HG03575 (cell line): ENCODE results near the gene AP1B1.

Experiments used
- ATAC-seq: cut with Tn5 transposase; IDR thresholded peaks from one replicate; pipeline ENCODE4 v1.9.1; 2021; ENCODE audit not compliant: unreplicated experiment, insufficient number of reproducible peaks, low FRiP score; ENCODE audit errors: extremely low read depth

AP1B1 gene

GRCh38 chr22:29308148-29308790, 80.1 kb downstream of the AP1B1 start:
- ATAC-seq = no peak

- ATAC-seq = no peak
Measured at GRCh38 chr22:29307596-29308147, 80.7 kb downstream of the AP1B1 start.

- ATAC-seq = no peak
Measured at GRCh38 chr22:29306835-29307595, 81.4 kb downstream of the AP1B1 start.

- ATAC-seq = no peak
Measured at GRCh38 chr22:29306175-29306834, 82.1 kb downstream of the AP1B1 start, which contains the start of gene GAS2L1. Gene GAS2L1, plus strand, starts transcription at chr22:29306650. Its CDS starts 1,456 bp downstream, at chr22:29308106.

GRCh38 chr22:29305836-29306174, 82.6 kb downstream of the AP1B1 start:
- no peak for ATAC-seq

- no peak for ATAC-seq
Measured at GRCh38 chr22:29302681-29303465, 85.5 kb downstream of the AP1B1 start.

- no peak for ATAC-seq
Measured at GRCh38 chr22:29302402-29302680, 86.0 kb downstream of the AP1B1 start.

- ATAC-seq = no peak
Measured at GRCh38 chr22:29301716-29302401, 86.5 kb downstream of the AP1B1 start.

- ATAC-seq = no peak
Measured at GRCh38 chr22:29300807-29301601, 87.4 kb downstream of the AP1B1 start.

GRCh38 chr22:29300467-29300806, 87.9 kb downstream of the AP1B1 start:
- ATAC-seq = no peak

GRCh38 chr22:29299136-29299900, 89.1 kb downstream of the AP1B1 start:
- ATAC-seq = no peak

GRCh38 chr22:29298641-29299040, 89.7 kb downstream of the AP1B1 start:
- no peak for ATAC-seq

- no peak for ATAC-seq
Measured at GRCh38 chr22:29292379-29292778, 96.0 kb downstream of the AP1B1 start.

- no peak for ATAC-seq
Measured at GRCh38 chr22:29291215-29291614, 97.2 kb downstream of the AP1B1 start.

- ATAC-seq = no peak
Measured at GRCh38 chr22:29290061-29290460, 98.3 kb downstream of the AP1B1 start.

- ATAC-seq = no peak
Measured at GRCh38 chr22:29288837-29289236, 99.5 kb downstream of the AP1B1 start.

- no peak for ATAC-seq
Measured at GRCh38 chr22:29284196-29284595, 104.2 kb downstream of the AP1B1 start.
